Activated B cell treated with CpG ODN at 0.5 μM for 24 hours (primary cell): ENCODE measurements around the gene SLC12A5. TPM values are rescaled to one million over a fixed set of nuclear protein-coding genes. Genes with fewer than 3 reads are reported as not detected.

Experiments
- ATAC-seq: fragments of 200-7000 bp; cut with Tn5 transposase; one replicate; pipeline ENCODE4 v1.10.0; 2021; ENCODE audit warnings: low read depth, mild to moderate bottlenecking, moderate library complexity
- CTCF ChIA-PET: fragments of 350-600 bp; sonication (Branson Sonifier 250); formaldehyde crosslinking; loops from one replicate; lab custom pipeline; 2021; ENCODE audit warnings: antibody characterized with exemption; lab: Charles Lee
- POLR2A ChIA-PET: fragments of 350-600 bp; sonication (Branson Sonifier 250); formaldehyde crosslinking; loops from one replicate; lab custom pipeline; 2021; ENCODE audit warnings: antibody characterized with exemption; lab: Charles Lee
- DNase-seq: peaks from one replicate; pipeline ENCODE4 v3.0.0; 2022
- H3K27ac Mint-ChIP-seq: one replicate; pipeline ENCODE4 v1.8.0; 2020; ENCODE audit warnings: mixed read lengths
- H3K27me3 Mint-ChIP-seq: one replicate; pipeline ENCODE4 v1.8.0; 2021; ENCODE audit warnings: mixed read lengths
- H3K36me3 Mint-ChIP-seq: one replicate; pipeline ENCODE4 v1.8.0; 2021; ENCODE audit warnings: low read depth, mixed read lengths
- H3K4me1 Mint-ChIP-seq: one replicate; pipeline ENCODE4 v1.8.0; 2021; ENCODE audit warnings: mixed read lengths
- H3K4me3 Mint-ChIP-seq: one replicate; pipeline ENCODE4 v1.8.0; 2020; ENCODE audit warnings: mild to moderate bottlenecking, mixed read lengths
- H3K9me3 Mint-ChIP-seq: one replicate; pipeline ENCODE4 v1.8.0; 2020; ENCODE audit warnings: mixed read lengths
- intact Hi-C: fragments of 100-400 bp; cut with micrococcal nuclease; formaldehyde crosslinking; loops from one replicate; pipeline ENCODE4 v1.15.1; 2024
- total RNA-seq: library from RNA; stranded (reverse); gene quantifications from 2 replicates; pipeline ENCODE4 v1.2.3, GENCODE V29; 2022
- TF ChIP-seq, protein P1 (sequence below): fragments of 200-600 bp; IDR thresholded peaks from one replicate; pipeline ENCODE4 v1.8.0; 2022; ENCODE audit warnings: antibody characterized with exemption, mild to moderate bottlenecking

SLC12A5 gene
- total RNA-seq, 1 donor from 2014 or later, result not detected

- Mint-ChIP-seq H3K4me3 (no peak overlapping the region), H3K27me3 (peaks cover 60% of the 10 kb centered on the region), H3K9me3 (no peaks in the 10 kb centered on the region), H3K27ac (no peak overlapping the region), H3K36me3 (no peaks in the 10 kb centered on the region), H3K4me1 (no peaks in the 10 kb centered on the region)
- intact Hi-C loops, result no loop called here
- CTCF ChIA-PET, result interaction anchor here (1.2 kb wide), 1 partner anchor 16 kb away, joined by 3 read pairs; no protein-coding TSS in a partner anchor
- DNase-seq, result no peak
- POLR2A ChIA-PET, result no interaction called here
- TF ChIP-seq, protein P1, sequence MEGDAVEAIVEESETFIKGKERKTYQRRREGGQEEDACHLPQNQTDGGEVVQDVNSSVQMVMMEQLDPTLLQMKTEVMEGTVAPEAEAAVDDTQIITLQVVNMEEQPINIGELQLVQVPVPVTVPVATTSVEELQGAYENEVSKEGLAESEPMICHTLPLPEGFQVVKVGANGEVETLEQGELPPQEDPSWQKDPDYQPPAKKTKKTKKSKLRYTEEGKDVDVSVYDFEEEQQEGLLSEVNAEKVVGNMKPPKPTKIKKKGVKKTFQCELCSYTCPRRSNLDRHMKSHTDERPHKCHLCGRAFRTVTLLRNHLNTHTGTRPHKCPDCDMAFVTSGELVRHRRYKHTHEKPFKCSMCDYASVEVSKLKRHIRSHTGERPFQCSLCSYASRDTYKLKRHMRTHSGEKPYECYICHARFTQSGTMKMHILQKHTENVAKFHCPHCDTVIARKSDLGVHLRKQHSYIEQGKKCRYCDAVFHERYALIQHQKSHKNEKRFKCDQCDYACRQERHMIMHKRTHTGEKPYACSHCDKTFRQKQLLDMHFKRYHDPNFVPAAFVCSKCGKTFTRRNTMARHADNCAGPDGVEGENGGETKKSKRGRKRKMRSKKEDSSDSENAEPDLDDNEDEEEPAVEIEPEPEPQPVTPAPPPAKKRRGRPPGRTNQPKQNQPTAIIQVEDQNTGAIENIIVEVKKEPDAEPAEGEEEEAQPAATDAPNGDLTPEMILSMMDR, result no peak
- no peak for ATAC-seq
These were observed 1.4 kb downstream of the SLC12A5 start for GRCh38 chr20:46030284-46031013.

DNA sequence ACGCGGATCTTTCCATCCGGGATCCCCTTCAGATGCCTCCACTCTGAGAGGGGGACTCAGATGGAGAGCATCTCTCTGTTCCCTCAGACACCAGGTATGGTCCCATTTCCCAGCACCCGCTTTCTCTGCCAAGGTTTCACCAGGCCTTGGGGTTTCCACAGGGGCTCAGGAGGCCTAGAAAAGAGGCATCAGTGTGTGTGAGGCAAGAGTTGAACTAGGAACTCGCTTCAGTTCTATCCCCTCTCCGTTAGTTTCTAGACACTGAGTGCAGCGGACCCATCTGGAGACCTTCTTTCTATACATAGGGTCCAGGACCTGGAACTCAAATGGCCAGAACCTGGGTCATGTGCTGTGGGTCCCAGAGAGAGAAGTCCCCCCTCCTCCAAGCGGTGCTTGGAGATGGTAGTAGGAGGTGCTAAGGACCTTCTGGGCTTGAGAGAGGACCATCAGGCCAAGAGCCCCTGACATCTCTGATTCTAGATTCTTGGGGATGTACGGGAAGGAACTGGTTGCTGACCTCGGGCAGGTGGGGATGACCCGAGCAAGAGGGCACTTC is 2.1 kb downstream of the SLC12A5 start:
- intact Hi-C loops, result no loop called here
- Mint-ChIP-seq H3K9me3 (no peaks in the 10 kb centered on the region), H3K4me3 (no peak overlapping the region), H3K27ac (no peak overlapping the region), H3K36me3 (no peaks in the 10 kb centered on the region), H3K27me3 (peaks cover 62% of the 10 kb centered on the region), H3K4me1 (no peaks in the 10 kb centered on the region)
- ChIA-PET CTCF (no interaction called here), POLR2A (no interaction called here)
- TF ChIP-seq, protein P1, result no peak
- DNase-seq (no peak), ATAC-seq (no peak)

GRCh38 chr20:46031701-46032254 is 2.8 kb downstream of the SLC12A5 start:
- ChIA-PET POLR2A (no interaction called here), CTCF (no interaction called here)
- H3K36me3 Mint-ChIP-seq, result no peaks in the 10 kb centered on the region
- no peaks in the 10 kb centered on the region for H3K4me1 Mint-ChIP-seq
- TF ChIP-seq, protein P1, result no peak
- H3K4me3 Mint-ChIP-seq, result no peak overlapping the region
- intact Hi-C loops, result no loop called here
- no peak for DNase-seq
- peaks cover 63% of the 10 kb centered on the region for H3K27me3 Mint-ChIP-seq
- ATAC-seq, result no peak
- no peak overlapping the region for H3K27ac Mint-ChIP-seq
- H3K9me3 Mint-ChIP-seq, result no peaks in the 10 kb centered on the region

GRCh38 chr20:46034039-46034438 is 5.0 kb downstream of the SLC12A5 start:
- no peak for DNase-seq
- TF ChIP-seq, protein P1, result no peak
- intact Hi-C loops, result no loop called here
- Mint-ChIP-seq H3K27me3 (peaks cover 60% of the 10 kb centered on the region), H3K27ac (no peak overlapping the region), H3K36me3 (no peaks in the 10 kb centered on the region), H3K4me1 (no peaks in the 10 kb centered on the region), H3K9me3 (no peaks in the 10 kb centered on the region), H3K4me3 (no peak overlapping the region)
- no peak for ATAC-seq
- CTCF ChIA-PET, result no interaction called here
- POLR2A ChIA-PET, result no interaction called here

DNA sequence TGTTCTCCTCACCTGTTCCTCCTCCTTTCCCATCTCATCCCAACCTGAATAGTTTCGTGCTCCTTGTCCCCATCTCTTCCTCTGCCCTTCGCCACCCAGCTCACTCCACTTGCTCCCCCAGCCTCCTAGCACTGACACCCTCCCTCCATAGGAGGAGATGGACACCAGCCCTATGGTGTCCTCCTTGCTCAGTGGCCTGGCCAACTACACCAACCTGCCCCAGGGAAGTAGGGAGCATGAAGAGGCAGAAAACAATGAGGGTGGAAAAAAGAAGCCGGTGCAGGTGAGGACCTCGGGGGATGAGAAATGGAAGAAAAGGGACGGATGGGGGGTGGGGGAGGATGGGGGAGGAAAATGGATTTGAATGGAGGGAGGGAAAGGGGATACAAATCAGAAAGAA is 6.2 kb downstream of the SLC12A5 start:
- peaks cover 53% of the 10 kb centered on the region for H3K27me3 Mint-ChIP-seq
- POLR2A ChIA-PET, result no interaction called here
- TF ChIP-seq, protein P1, result no peak
- intact Hi-C loops, result no loop called here
- ATAC-seq (no peak), DNase-seq (no peak)
- no peaks in the 10 kb centered on the region for H3K9me3 Mint-ChIP-seq
- no peak overlapping the region for H3K27ac Mint-ChIP-seq
- no peak overlapping the region for H3K4me3 Mint-ChIP-seq
- CTCF ChIA-PET, result no interaction called here
- no peaks in the 10 kb centered on the region for H3K4me1 Mint-ChIP-seq
- no peaks in the 10 kb centered on the region for H3K36me3 Mint-ChIP-seq
